ENCODE results near the gene CDH6.

CDH6 gene

GRCh38 chr5:31280210-31280609 lies 86.7 kb downstream of the CDH6 start:
- Histone ChIP-seq H3K4me1 (ENCODE audit: control insufficient read depth, insufficient read depth, low read length, poor library complexity, severe bottlenecking) (no peaks in the 10 kb centered on the region), H3K27ac (ENCODE audit: low read depth, low read length, severe bottlenecking) (no peak overlapping the region), H3K9me3 (ENCODE audit: control insufficient read depth, low read length) (no peaks in the 10 kb centered on the region), H3K4me3 (ENCODE audit: extremely low read depth, insufficient read depth, low read length, poor library complexity, severe bottlenecking) (no peak overlapping the region), H3K36me3 (ENCODE audit: control insufficient read depth, insufficient read depth, low read length) (no peaks in the 10 kb centered on the region)
- WGBS, 2 experiments (ENCODE audit: insufficient coverage in 2 of 2): 83 to 93% methylated on average over 1 to 2 of the region's 4 CpGs

- WGBS, 2 experiments (ENCODE audit: insufficient coverage in 2 of 2): no CpG with 5 or more reads among the region's 3 CpGs
- Histone ChIP-seq H3K9me3 (ENCODE audit: control insufficient read depth, low read length) (no peaks in the 10 kb centered on the region), H3K4me1 (ENCODE audit: control insufficient read depth, insufficient read depth, low read length, poor library complexity, severe bottlenecking) (no peaks in the 10 kb centered on the region), H3K4me3 (ENCODE audit: extremely low read depth, insufficient read depth, low read length, poor library complexity, severe bottlenecking) (no peak overlapping the region), H3K27ac (ENCODE audit: low read depth, low read length, severe bottlenecking) (no peak overlapping the region), H3K36me3 (ENCODE audit: control insufficient read depth, insufficient read depth, low read length) (no peaks in the 10 kb centered on the region)
Observed at GRCh38 chr5:31283326-31283725, 89.8 kb downstream of the CDH6 start.

DNA sequence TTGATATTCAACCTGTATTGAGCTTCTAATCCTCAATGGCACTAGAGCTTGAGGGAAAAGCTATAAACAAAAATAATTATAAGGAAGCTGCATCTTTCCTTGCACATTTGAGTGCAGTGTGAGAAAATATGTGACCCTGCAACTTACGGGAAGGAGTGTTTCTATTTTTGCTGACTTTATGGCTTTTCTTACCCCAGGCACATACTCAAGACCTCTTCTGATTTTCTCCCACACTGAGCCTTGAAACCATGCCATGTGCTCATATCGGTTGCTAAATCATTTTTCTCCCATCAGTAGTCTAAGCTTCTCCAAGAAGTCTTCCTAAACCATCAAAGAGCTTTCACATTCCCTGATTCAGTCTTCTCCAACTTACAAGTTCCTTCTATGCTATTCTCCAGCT lies 91.5 kb downstream of the CDH6 start:
- Histone ChIP-seq H3K36me3 (ENCODE audit: control insufficient read depth, insufficient read depth, low read length) (no peaks in the 10 kb centered on the region), H3K4me1 (ENCODE audit: control insufficient read depth, insufficient read depth, low read length, poor library complexity, severe bottlenecking) (no peaks in the 10 kb centered on the region), H3K4me3 (ENCODE audit: extremely low read depth, insufficient read depth, low read length, poor library complexity, severe bottlenecking) (no peak overlapping the region), H3K9me3 (ENCODE audit: control insufficient read depth, low read length) (no peaks in the 10 kb centered on the region), H3K27ac (ENCODE audit: low read depth, low read length, severe bottlenecking) (no peak overlapping the region)
- 70 to 83% methylated on average over 1 of the region's 2 CpGs for WGBS, 2 experiments (ENCODE audit: insufficient coverage in 2 of 2)

DNA sequence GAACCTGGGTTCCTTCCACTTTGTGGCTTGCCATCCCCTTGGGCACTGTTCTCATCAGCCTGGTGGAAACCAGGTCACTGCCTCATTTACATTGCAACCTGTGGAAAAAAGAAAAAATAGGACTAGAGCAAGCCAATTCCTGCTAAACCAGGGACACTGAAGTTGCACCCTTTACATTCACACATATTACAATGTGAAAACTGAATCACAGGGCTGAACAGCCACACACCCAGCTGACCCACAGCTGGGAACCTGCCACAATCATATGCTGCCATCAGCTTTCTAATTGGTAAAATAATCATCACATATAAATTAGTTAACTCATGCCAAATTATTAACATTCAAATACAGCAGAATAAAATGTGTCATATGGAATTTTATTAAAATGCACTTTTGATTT lies 94.5 kb downstream of the CDH6 start:
- Histone ChIP-seq H3K36me3 (ENCODE audit: control insufficient read depth, insufficient read depth, low read length) (no peaks in the 10 kb centered on the region), H3K4me3 (ENCODE audit: extremely low read depth, insufficient read depth, low read length, poor library complexity, severe bottlenecking) (no peak overlapping the region), H3K4me1 (ENCODE audit: control insufficient read depth, insufficient read depth, low read length, poor library complexity, severe bottlenecking) (no peaks in the 10 kb centered on the region), H3K9me3 (ENCODE audit: control insufficient read depth, low read length) (no peaks in the 10 kb centered on the region), H3K27ac (ENCODE audit: low read depth, low read length, severe bottlenecking) (no peak overlapping the region)

- no peak overlapping the region for H3K27ac ChIP-seq (ENCODE audit: low read depth, low read length, severe bottlenecking)
- H3K9me3 ChIP-seq (ENCODE audit: control insufficient read depth, low read length): no peaks in the 10 kb centered on the region
- no peak overlapping the region for H3K4me3 ChIP-seq (ENCODE audit: extremely low read depth, insufficient read depth, low read length, poor library complexity, severe bottlenecking)
- H3K4me1 ChIP-seq (ENCODE audit: control insufficient read depth, insufficient read depth, low read length, poor library complexity, severe bottlenecking): no peaks in the 10 kb centered on the region
- no peaks in the 10 kb centered on the region for H3K36me3 ChIP-seq (ENCODE audit: control insufficient read depth, insufficient read depth, low read length)
- 69 to 100% methylated on average over 1 to 2 of the region's 3 CpGs for WGBS, 2 experiments (ENCODE audit: insufficient coverage in 2 of 2)
Observed at GRCh38 chr5:31289429-31289828, 95.9 kb downstream of the CDH6 start.

DNA sequence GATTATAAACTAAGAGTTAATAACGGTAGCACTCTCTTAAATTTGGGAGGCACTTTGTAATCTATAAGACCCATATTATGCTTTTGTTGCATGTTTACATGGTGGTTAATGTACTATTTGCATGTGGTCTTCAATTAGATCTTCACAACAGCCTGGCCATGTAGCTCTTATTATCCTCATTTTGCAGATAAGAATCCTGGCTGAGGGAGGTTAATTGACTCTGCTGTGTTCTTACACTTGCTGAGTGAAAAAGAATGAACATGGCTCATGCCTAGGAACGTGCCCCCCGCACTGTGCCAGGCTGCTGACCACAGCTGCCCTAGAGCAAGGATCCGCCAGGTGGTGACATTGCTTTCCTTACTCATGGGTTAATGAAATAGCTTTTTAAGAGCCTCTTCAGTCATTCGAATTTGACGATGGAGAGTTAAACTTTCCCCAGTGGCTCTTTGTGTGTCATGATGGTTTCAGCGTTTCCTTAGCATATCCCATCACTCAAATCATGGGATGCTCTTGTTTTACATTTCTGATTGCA lies 97.9 kb downstream of the CDH6 start:
- H3K4me1 ChIP-seq (ENCODE audit: control insufficient read depth, insufficient read depth, low read length, poor library complexity, severe bottlenecking): no peaks in the 10 kb centered on the region
- no peaks in the 10 kb centered on the region for H3K36me3 ChIP-seq (ENCODE audit: control insufficient read depth, insufficient read depth, low read length)
- H3K4me3 ChIP-seq (ENCODE audit: extremely low read depth, insufficient read depth, low read length, poor library complexity, severe bottlenecking): no peak overlapping the region
- no peaks in the 10 kb centered on the region for H3K9me3 ChIP-seq (ENCODE audit: control insufficient read depth, low read length)
- H3K27ac ChIP-seq (ENCODE audit: low read depth, low read length, severe bottlenecking): no peak overlapping the region
- 83 to 87% methylated on average over 6 of the region's 7 CpGs for WGBS, 2 experiments (ENCODE audit: insufficient coverage in 2 of 2)

GRCh38 chr5:31300501-31300900 lies 107.0 kb downstream of the CDH6 start:
- no peaks in the 10 kb centered on the region for H3K4me1 ChIP-seq (ENCODE audit: control insufficient read depth, insufficient read depth, low read length, poor library complexity, severe bottlenecking)
- no peak overlapping the region for H3K27ac ChIP-seq (ENCODE audit: low read depth, low read length, severe bottlenecking)
- no CpG with 5 or more reads among the region's 1 CpG for WGBS, 2 experiments (ENCODE audit: insufficient coverage in 2 of 2)
- H3K9me3 ChIP-seq (ENCODE audit: control insufficient read depth, low read length): no peaks in the 10 kb centered on the region
- no peak overlapping the region for H3K4me3 ChIP-seq (ENCODE audit: extremely low read depth, insufficient read depth, low read length, poor library complexity, severe bottlenecking)
- H3K36me3 ChIP-seq (ENCODE audit: control insufficient read depth, insufficient read depth, low read length): peaks cover 3% of the 10 kb centered on the region

- peaks cover 3% of the 10 kb centered on the region for H3K36me3 ChIP-seq (ENCODE audit: control insufficient read depth, insufficient read depth, low read length)
- no peaks in the 10 kb centered on the region for H3K9me3 ChIP-seq (ENCODE audit: control insufficient read depth, low read length)
- WGBS, 2 experiments (ENCODE audit: insufficient coverage in 2 of 2): 89 to 100% methylated on average over 1 to 3 of the region's 5 CpGs
- H3K4me3 ChIP-seq (ENCODE audit: extremely low read depth, insufficient read depth, low read length, poor library complexity, severe bottlenecking): no peak overlapping the region
- no peaks in the 10 kb centered on the region for H3K4me1 ChIP-seq (ENCODE audit: control insufficient read depth, insufficient read depth, low read length, poor library complexity, severe bottlenecking)
- H3K27ac ChIP-seq (ENCODE audit: low read depth, low read length, severe bottlenecking): no peak overlapping the region
Observed at GRCh38 chr5:31301833-31302232, 108.3 kb downstream of the CDH6 start.

DNA sequence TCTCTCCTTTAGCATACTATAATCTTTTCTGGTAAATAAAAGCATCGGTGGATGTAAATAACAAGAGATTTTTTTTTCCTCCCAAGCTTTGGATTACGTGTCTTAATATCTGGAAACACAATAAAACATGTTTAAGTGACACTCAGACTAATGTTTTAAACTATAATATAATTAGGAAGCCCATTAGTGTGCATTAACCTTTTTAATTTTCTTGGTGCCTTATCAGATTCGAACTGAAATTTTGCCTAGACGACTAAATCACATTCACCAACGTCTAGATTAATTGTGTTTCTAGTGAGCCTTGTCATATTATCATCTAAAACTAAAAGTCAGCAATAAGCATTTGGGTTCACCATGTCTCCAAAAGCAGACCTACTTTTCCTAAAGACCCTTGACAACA lies 110.2 kb downstream of the CDH6 start:
- no peak overlapping the region for H3K27ac ChIP-seq (ENCODE audit: low read depth, low read length, severe bottlenecking)
- H3K9me3 ChIP-seq (ENCODE audit: control insufficient read depth, low read length): no peaks in the 10 kb centered on the region
- 100% methylated on average over 1 of the region's 5 CpGs for WGBS, 2 experiments (ENCODE audit: insufficient coverage in 2 of 2)
- H3K4me3 ChIP-seq (ENCODE audit: extremely low read depth, insufficient read depth, low read length, poor library complexity, severe bottlenecking): no peak overlapping the region
- H3K4me1 ChIP-seq (ENCODE audit: control insufficient read depth, insufficient read depth, low read length, poor library complexity, severe bottlenecking): no peaks in the 10 kb centered on the region
- H3K36me3 ChIP-seq (ENCODE audit: control insufficient read depth, insufficient read depth, low read length): peaks cover 3% of the 10 kb centered on the region

DNA sequence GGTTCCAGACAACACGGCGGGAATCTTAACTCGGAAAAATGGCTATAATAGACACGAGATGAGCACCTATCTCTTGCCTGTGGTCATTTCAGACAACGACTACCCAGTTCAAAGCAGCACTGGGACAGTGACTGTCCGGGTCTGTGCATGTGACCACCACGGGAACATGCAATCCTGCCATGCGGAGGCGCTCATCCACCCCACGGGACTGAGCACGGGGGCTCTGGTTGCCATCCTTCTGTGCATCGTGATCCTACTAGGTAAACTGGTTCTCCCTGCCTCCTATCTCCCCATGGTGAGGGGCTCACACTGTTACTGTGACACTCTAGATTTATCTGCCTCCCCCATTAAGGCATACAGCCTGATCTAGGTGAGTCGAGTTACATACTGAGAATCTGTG lies 124.2 kb downstream of the CDH6 start:
- no peaks in the 10 kb centered on the region for H3K4me1 ChIP-seq (ENCODE audit: control insufficient read depth, insufficient read depth, low read length, poor library complexity, severe bottlenecking)
- H3K36me3 ChIP-seq (ENCODE audit: control insufficient read depth, insufficient read depth, low read length): no peaks in the 10 kb centered on the region
- no peak overlapping the region for H3K27ac ChIP-seq (ENCODE audit: low read depth, low read length, severe bottlenecking)
- 92 to 96% methylated on average over 12 to 13 of the region's 13 CpGs for WGBS, 2 experiments (ENCODE audit: insufficient coverage in 2 of 2)
- no peaks in the 10 kb centered on the region for H3K9me3 ChIP-seq (ENCODE audit: control insufficient read depth, low read length)
- H3K4me3 ChIP-seq (ENCODE audit: extremely low read depth, insufficient read depth, low read length, poor library complexity, severe bottlenecking): no peak overlapping the region

GRCh38 chr5:31319335-31319734 lies 125.8 kb downstream of the CDH6 start:
- Histone ChIP-seq H3K36me3 (ENCODE audit: control insufficient read depth, insufficient read depth, low read length) (no peaks in the 10 kb centered on the region), H3K4me3 (ENCODE audit: extremely low read depth, insufficient read depth, low read length, poor library complexity, severe bottlenecking) (no peak overlapping the region), H3K9me3 (ENCODE audit: control insufficient read depth, low read length) (no peaks in the 10 kb centered on the region), H3K4me1 (ENCODE audit: control insufficient read depth, insufficient read depth, low read length, poor library complexity, severe bottlenecking) (no peaks in the 10 kb centered on the region), H3K27ac (ENCODE audit: low read depth, low read length, severe bottlenecking) (no peak overlapping the region)
- WGBS, 2 experiments (ENCODE audit: insufficient coverage in 2 of 2): 79% methylated on average over 2 of the region's 4 CpGs; no CpG with 5 or more reads in 1 of the 2 experiments

Measured in mesodermal cell (in vitro differentiated cells).